K562 (cell line): Measurements from ENCODE around the gene SKP2. TPM values are rescaled to one million over a fixed set of nuclear protein-coding genes. Genes with fewer than 3 reads are reported as not detected.

ENCODE experiments used
- CREB3L1 ChIP-seq: fragments of 450-650 bp; IDR thresholded peaks from 2 replicates; pipeline ENCODE4 v1.6.1; 2014; ENCODE audit warnings: low read depth, mild to moderate bottlenecking, moderate library complexity, borderline replicate concordance
- DACH1 ChIP-seq: fragments of 450-650 bp; IDR thresholded peaks from 2 replicates; pipeline ENCODE4 v1.6.1; 2018; ENCODE audit not compliant: partially characterized antibody
- ELK3 ChIP-seq: fragments of 450-650 bp; formaldehyde crosslinking; IDR thresholded peaks from 2 replicates; pipeline ENCODE4 v1.4.0; 2020; ENCODE audit warnings: mild to moderate bottlenecking
- NFE2 ChIP-seq: IDR thresholded peaks from 2 replicates; pipeline ENCODE4 v1.6.1; 2014; ENCODE audit warnings: antibody characterized with exemption, low read depth
- POLR2G ChIP-seq: fragments of 200-400 bp; formaldehyde crosslinking; IDR thresholded peaks from 2 replicates; pipeline ENCODE4 v1.6.1; 2017; ENCODE audit warnings: low read depth, mild to moderate bottlenecking, antibody characterized with exemption, low read length, moderate library complexity
- ZNF76 ChIP-seq: fragments of 250-450 bp; sonication (Bioruptor Pico); IDR thresholded peaks from 2 replicates; pipeline ENCODE4 v1.4.0; 2020; ENCODE audit warnings: mild to moderate bottlenecking, moderate library complexity, borderline replicate concordance
- polyA plus RNA-seq, 8 experiments: library from polyadenylated mRNA; depleted of rRNA in 4 of 8; stranded (reverse) in 5 of 8; unstranded in 3 of 8; fragments of >200 nt; fragmentation: Nextera tagmentation in 2 of 8; fragmentation: Illumina TruSeq in 1 of 8; extraction: Ambion mirVana in 2 of 8; extraction: Trizol in 1 of 8; gene quantifications; 2 replicates each; pipeline versions ENCODE4 v1.2.1 to v1.2.3, GENCODE V29; 2011 to 2014; ENCODE audit warnings: inconsistent platforms in 1 of 8, missing spikeins in 1 of 8
- total RNA-seq, 7 experiments: library from RNA; depleted of rRNA in 6 of 7; stranded (reverse); fragments of >200 nt in 6 of 7; fragmentation: Illumina TruSeq in 2 of 7; extraction: Trizol in 2 of 7; gene quantifications; 2 replicates each; pipeline versions ENCODE4 v1.2.1 to v1.2.3, GENCODE V29; 2011 to 2021; ENCODE audit warnings: low replicate concordance in 1 of 7
- TF ChIP-seq, protein P1 (sequence below), 2 experiments: fragments of 450-650 bp in 1 of 2; sonication (generic) in 1 of 2; formaldehyde crosslinking in 1 of 2; IDR thresholded peaks; 2 replicates each; pipeline versions ENCODE4 v1.7.1 to v1.9.0; 2016 to 2022; ENCODE audit warnings: inconsistent platforms in 1 of 2, mild to moderate bottlenecking in 1 of 2, missing genetic modification reagents in 1 of 2
- TF ChIP-seq, protein P2 (sequence below): sonication (generic); formaldehyde crosslinking; IDR thresholded peaks from 2 replicates; pipeline ENCODE4 v1.8.0; 2022; ENCODE audit warnings: mild to moderate bottlenecking, missing genetic modification reagents

SKP2 gene
- total and polyA plus RNA-seq, 9 of the 15 experiments (the other 6 are each of a cell fraction or from before 2014, with no cell fraction given): 30.0 to 97.5 (median 80.8) TPM

GRCh38 chr5:36151434-36152323 lies at the start of gene SKP2, which contains the start of gene LMBRD2 (continued):
- TF ChIP-seq CREB3L1: peak; percentile 76; the same call in 1 of the 2 replicates
- peak; percentile 86 for TF ChIP-seq POLR2G
- no peak for TF ChIP-seq ELK3 (CRISPR knock-in tag)
- TF ChIP-seq DACH1: no peak
- TF ChIP-seq, protein P1, sequence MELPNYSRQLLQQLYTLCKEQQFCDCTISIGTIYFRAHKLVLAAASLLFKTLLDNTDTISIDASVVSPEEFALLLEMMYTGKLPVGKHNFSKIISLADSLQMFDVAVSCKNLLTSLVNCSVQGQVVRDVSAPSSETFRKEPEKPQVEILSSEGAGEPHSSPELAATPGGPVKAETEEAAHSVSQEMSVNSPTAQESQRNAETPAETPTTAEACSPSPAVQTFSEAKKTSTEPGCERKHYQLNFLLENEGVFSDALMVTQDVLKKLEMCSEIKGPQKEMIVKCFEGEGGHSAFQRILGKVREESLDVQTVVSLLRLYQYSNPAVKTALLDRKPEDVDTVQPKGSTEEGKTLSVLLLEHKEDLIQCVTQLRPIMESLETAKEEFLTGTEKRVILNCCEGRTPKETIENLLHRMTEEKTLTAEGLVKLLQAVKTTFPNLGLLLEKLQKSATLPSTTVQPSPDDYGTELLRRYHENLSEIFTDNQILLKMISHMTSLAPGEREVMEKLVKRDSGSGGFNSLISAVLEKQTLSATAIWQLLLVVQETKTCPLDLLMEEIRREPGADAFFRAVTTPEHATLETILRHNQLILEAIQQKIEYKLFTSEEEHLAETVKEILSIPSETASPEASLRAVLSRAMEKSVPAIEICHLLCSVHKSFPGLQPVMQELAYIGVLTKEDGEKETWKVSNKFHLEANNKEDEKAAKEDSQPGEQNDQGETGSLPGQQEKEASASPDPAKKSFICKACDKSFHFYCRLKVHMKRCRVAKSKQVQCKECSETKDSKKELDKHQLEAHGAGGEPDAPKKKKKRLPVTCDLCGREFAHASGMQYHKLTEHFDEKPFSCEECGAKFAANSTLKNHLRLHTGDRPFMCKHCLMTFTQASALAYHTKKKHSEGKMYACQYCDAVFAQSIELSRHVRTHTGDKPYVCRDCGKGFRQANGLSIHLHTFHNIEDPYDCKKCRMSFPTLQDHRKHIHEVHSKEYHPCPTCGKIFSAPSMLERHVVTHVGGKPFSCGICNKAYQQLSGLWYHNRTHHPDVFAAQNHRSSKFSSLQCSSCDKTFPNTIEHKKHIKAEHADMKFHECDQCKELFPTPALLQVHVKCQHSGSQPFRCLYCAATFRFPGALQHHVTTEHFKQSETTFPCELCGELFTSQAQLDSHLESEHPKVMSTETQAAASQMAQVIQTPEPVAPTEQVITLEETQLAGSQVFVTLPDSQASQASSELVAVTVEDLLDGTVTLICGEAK (IDR thresholded peaks at IDR 0.05): peak; percentile 81
- TF ChIP-seq, protein P1 (CRISPR knock-in tag; IDR thresholded peaks at IDR 0.05): no peak
- TF ChIP-seq, protein P2, sequence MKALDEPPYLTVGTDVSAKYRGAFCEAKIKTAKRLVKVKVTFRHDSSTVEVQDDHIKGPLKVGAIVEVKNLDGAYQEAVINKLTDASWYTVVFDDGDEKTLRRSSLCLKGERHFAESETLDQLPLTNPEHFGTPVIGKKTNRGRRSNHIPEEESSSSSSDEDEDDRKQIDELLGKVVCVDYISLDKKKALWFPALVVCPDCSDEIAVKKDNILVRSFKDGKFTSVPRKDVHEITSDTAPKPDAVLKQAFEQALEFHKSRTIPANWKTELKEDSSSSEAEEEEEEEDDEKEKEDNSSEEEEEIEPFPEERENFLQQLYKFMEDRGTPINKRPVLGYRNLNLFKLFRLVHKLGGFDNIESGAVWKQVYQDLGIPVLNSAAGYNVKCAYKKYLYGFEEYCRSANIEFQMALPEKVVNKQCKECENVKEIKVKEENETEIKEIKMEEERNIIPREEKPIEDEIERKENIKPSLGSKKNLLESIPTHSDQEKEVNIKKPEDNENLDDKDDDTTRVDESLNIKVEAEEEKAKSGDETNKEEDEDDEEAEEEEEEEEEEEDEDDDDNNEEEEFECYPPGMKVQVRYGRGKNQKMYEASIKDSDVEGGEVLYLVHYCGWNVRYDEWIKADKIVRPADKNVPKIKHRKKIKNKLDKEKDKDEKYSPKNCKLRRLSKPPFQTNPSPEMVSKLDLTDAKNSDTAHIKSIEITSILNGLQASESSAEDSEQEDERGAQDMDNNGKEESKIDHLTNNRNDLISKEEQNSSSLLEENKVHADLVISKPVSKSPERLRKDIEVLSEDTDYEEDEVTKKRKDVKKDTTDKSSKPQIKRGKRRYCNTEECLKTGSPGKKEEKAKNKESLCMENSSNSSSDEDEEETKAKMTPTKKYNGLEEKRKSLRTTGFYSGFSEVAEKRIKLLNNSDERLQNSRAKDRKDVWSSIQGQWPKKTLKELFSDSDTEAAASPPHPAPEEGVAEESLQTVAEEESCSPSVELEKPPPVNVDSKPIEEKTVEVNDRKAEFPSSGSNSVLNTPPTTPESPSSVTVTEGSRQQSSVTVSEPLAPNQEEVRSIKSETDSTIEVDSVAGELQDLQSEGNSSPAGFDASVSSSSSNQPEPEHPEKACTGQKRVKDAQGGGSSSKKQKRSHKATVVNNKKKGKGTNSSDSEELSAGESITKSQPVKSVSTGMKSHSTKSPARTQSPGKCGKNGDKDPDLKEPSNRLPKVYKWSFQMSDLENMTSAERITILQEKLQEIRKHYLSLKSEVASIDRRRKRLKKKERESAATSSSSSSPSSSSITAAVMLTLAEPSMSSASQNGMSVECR (CRISPR knock-in tag): peak; percentile 78
- TF ChIP-seq NFE2: 0 out of 2 replicates have a peak, but pooled peaks have one; percentile 1
- peak; percentile 78; the same call in 1 of the 2 replicates for TF ChIP-seq ZNF76 (CRISPR knock-in tag)
